NCI-H187 (cell line): ENCODE measurements around the gene SLC26A11.
A peak's percentile ranks its signal among the peaks of the same experiment; 100 is the strongest.
"Not testable (repeated sequence)": the region's sequence is repeated elsewhere in the genome, so short reads cannot be mapped to it uniquely, and the experiment has no call there.

Source experiments
- DNase-seq, 2 experiments: peaks; one replicate each; lab custom pipeline; 2025; lab: John Stamatoyannopoulos, UW

Gene SLC26A11

DNA sequence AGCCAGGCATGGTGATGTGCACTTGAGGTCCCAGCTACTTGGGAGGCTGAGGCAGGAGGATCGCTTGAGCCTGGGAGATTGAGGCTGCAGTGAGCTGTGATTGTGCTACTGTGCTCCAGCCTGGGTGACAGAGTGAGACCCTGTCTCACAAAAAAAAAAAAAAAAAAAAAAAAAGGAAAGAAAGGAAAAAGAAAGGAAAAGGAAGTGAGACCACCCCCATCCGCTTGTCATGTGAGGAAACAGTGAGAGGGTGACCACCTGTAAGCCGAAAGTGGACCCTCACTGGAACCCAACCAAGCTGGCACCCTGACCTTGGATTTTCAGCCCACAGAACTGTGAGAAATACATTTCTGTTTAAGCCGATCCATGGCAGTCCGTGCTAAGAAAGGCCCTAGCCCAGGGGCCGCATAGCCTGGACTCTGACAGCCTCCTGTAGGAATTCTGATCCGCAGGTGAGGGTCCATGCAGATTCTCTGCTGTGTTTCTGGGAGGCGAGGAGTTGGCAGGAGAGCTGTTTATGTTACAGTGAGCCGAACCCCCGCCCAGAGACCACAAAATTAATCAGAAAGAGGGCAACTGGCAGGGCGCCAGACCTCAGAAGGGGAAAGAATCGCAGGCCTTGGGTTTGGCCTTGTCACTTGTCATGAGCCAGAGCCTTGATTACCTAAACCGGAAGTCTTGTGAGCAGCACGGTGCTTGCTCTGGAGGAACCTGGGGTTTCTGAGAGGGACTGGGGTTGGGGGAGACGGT lies 1.0 kb upstream of the SLC26A11 start:
- DNase-seq, result peak; percentile 46 to 58

- no peak for DNase-seq
These were observed 519 bp upstream of the SLC26A11 start for GRCh38 chr17:80219763-80220053.

- no peak for DNase-seq
These were observed 549 bp downstream of the SLC26A11 start for GRCh38 chr17:80220736-80221215.

DNA sequence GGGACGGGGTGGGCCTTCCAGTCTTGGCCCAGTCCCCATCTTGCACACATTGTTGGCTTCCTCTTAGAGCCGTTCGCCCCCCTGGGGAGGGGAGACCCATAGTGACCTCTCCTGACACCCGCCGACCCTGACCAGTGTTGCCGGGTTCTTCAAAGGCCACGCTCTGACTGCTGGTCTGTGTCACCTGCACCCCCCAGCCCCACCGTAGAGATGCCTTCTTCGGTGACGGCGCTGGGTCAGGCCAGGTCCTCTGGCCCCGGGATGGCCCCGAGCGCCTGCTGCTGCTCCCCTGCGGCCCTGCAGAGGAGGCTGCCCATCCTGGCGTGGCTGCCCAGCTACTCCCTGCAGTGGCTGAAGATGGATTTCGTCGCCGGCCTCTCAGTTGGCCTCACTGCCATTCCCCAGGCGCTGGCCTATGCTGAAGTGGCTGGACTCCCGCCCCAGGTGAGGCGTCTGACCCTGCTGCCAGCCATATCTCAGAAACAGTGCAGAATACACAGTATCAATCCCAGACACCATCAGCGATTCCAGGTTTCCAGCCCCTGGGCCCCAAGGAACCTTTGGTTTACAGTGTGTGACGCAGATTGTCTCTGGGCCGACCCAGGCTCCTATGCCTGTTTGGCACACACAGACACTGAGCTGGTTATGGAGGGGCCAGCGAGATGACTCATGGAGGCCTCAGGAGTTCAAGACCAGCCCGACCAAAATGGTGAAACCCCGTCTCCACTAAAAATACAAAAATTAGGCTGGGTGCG lies 1.3 kb downstream of the SLC26A11 start:
- no peak for DNase-seq

- DNase-seq, result no peak
These were observed 2.3 kb downstream of the SLC26A11 start for GRCh38 chr17:80222376-80223141.

- no peak for DNase-seq
These were observed 3.1 kb downstream of the SLC26A11 start for GRCh38 chr17:80223142-80223815.

- DNase-seq, result no peak
These were observed 3.7 kb downstream of the SLC26A11 start for GRCh38 chr17:80223838-80224497.

- no peak for DNase-seq
These were observed 4.5 kb downstream of the SLC26A11 start for GRCh38 chr17:80224683-80225082.

DNA sequence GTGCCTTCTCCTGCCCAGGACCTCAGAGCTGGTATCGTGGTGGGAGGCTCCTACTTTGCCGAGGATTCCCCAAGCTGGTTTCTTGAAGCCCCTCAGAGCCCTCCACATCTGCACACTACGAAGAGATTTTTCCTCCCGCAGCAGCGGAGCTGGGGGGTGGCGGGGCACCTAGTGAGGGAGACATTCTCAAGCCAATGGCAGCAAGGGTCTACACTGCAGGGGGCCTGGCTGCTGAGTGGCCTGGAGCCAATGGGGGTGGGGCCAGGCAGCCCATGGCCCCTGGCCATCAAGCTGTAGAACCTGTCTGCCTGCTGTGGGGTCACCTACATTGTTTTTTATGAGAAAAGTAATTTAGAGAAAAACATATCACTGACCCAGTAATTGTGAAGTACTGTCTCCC lies 5.0 kb downstream of the SLC26A11 start:
- no peak for DNase-seq

DNA sequence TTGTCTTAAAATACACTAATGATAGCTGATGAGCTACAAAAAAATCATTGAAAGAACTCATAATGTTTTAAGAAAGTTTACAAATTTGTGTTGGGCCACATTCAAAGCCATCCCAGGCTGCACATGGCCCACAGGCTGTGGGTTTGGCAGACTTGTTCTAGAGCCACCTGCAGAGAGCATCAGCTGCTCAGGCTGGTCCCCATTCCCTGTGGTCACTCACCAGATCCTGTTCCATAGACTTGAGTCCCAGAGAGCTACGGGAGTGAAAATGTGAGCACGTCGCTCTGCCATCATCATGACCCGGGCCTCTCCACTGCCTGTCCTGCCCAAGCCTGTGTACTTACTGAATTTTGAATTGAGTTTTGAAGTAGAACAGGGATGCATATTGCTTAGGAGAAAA lies 6.9 kb downstream of the SLC26A11 start:
- DNase-seq, result no peak

DNA sequence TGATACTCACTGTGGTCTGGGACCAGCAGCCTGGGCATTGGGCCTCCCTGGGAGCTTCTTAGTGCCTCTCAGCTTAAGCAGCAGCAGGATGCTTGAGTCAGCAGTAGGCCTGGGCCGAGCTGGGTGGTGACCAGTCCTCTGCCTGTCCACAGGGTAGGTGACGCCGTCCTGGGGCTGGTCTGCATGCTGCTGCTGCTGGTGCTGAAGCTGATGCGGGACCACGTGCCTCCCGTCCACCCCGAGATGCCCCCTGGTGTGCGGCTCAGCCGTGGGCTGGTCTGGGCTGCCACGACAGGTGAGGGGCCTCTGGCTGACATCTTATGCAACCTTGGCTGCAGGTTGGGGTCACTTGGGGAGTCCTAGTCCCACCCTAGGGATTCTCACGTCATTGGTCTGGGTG lies 7.4 kb downstream of the SLC26A11 start:
- DNase-seq, result no peak

- DNase-seq, result no peak
These were observed 8.2 kb downstream of the SLC26A11 start for GRCh38 chr17:80228477-80228876.

DNA sequence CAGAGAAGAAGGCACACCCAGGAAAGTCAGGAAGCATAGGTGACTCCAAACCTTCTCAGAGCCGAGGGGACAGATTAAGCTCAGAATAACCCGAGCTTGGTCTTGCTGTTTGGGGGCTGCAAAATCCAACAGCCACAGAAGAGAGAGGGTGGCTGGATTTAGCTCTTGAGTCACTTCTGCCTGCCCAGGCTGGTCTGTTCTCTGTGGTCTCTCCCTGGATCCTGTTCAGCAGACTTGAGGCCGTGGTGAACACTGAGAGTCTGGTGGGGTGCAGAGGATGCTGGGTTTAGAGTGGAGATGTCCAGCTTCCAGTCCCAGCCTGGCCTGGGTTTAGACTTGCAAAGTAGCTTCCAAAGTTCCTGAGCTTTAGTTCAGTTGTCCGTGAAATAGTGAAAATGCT lies 8.8 kb downstream of the SLC26A11 start:
- no peak for DNase-seq

- DNase-seq, result no peak
These were observed 12.2 kb downstream of the SLC26A11 start for GRCh38 chr17:80232438-80232837.

DNA sequence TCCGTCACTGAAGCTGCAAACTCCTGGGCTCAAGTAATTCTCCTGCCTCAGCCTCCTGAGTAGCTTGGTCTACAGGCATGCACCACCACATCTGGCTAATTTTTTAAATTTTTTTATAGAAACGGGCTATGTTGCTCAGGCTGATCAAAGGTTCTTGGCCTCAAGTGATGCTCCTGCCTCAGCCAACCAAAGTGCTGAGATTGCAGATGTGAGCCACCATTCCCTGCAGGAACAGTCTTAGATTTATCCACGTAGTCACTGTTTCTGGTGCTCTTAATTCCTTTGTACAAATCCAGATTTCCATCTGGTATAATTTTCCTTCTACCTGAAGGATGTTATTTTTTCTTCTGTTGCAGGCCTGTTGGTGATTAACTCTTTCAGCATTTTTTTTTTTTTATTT lies 13.0 kb downstream of the SLC26A11 start:
- no peak for DNase-seq

DNA sequence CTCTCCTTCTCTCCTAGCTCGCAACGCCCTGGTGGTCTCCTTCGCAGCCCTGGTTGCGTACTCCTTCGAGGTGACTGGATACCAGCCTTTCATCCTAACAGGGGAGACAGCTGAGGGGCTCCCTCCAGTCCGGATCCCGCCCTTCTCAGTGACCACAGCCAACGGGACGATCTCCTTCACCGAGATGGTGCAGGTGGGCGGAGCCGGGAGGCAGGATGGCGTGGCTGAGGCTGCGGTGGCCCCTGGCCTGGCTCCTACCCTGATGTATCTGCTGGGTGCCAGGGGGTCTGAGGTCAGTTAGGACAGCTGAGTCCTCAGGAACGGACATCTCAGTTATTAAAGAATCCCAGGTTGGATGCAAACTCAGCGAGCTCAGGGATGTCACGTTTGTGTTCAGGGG lies 16.7 kb downstream of the SLC26A11 start:
- no peak for DNase-seq

DNA sequence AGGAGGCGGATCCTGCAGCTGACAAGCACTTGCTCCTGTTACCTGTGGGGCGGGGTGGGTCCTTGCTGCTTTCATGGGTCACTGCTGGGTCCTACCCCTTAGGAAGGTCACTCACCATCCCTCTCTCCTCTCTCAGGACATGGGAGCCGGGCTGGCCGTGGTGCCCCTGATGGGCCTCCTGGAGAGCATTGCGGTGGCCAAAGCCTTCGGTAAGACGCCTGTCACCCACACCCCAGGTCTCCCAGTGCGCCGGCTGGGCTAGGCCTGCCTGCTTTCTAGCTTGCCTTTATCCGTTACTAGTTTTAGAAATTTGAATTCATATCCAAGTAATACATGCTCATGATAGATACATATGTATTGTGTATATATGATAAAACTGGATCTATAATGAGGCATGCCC lies 17.2 kb downstream of the SLC26A11 start:
- DNase-seq, result no peak

DNA sequence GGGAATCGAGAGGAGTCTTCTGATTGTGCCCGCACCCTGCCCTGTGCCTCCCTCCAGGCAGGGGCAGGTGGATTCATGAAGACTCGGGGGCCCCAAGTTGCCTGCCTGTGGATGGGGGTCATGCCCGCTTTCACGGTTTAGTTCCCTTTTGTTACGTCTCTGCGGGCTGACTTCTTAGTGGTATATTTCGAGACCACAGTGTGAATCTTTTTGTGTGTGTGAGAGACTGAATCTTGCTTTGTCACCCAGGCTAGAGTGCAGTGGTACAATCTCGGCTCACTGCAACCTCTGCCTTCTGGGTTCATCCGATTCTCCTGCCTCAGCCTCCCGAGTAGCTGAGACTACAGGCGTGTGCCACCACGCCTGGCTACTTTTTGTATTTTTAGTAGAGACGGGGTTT lies 22.3 kb downstream of the SLC26A11 start:
- no peak for DNase-seq

DNA sequence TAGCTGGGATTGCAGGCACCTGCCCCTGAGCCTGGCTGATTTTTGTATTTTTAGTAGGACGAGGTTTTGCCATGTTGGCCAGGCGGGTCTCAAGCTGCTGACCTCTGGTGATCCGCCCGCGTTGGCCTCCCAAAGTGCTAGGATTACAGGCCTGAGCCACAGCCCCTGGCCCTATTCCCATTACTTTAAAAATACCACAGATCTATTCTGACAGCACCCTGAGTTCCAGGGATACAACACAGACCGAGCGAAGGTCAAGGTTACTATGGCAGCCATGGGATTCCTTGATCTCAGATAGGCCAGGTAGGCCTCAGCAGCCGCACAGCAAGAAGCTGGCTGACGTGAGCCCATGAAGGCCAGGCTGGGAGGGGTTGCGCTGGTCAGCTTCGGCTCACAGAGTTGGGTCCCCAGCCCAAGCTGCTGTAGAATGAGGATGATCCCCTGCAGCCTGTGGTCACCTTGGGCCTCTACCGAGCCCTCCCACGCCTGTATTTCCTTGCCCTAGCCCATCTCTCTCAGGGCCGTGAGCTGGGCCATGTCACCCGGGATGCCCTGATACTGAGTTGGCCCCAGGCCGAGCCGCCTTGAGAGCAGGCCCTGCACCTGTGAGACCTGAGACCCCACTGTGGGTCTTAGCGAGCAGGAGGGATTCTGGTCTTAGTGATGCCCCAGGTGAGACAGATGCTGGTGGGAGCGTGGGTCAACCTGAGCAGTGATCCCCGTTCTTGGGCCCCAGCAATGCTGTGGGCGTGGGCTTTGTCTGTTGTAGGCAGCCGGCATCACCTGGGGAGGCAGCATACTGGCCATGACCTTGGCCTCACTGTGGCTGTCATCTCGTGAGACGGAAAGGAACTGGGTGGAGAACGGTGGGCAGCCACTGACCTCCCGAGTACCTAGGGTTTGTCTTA lies 23.6 kb downstream of the SLC26A11 start:
- DNase-seq, result no peak

- DNase-seq, result not testable (repeated sequence)
These were observed 24.2 kb downstream of the SLC26A11 start for GRCh38 chr17:80244448-80244847.
